Right cardiac atrium (tissue), 5 donors: Measurements from ENCODE around the gene LYZL4. TPM values are rescaled to one million over a fixed set of nuclear protein-coding genes. Genes with fewer than 3 reads are reported as not detected.
A peak's percentile ranks its signal among the peaks of the same experiment; 100 is the strongest.

Experiments
- ATAC-seq, 2 donors: fragments of 200-7000 bp; cut with Tn5 transposase; one replicate each; pipeline versions ENCODE4 v1.8.0 to v1.9.1; 2020; ENCODE audit warnings: moderate library complexity in 2 of 2, mild to moderate bottlenecking in 1 of 2
- DNase-seq, 3 donors: peaks; one replicate each; pipeline ENCODE4 v3.0.0-alpha.2; 2020
- H3K27ac ChIP-seq: one replicate; pipeline ENCODE4 v1.5.1; 2013; ENCODE audit warnings: mild to moderate bottlenecking, low read length, control low read depth, moderate library complexity
- H3K27me3 ChIP-seq: one replicate; pipeline ENCODE4 v1.6.1; 2013; ENCODE audit not compliant: control insufficient read depth, insufficient read depth
- H3K4me1 ChIP-seq: one replicate; pipeline ENCODE4 v1.6.1; 2013; ENCODE audit warnings: low read length; ENCODE audit not compliant: control insufficient read depth, insufficient read depth
- H3K4me3 ChIP-seq: one replicate; pipeline ENCODE4 v1.5.1; 2013; ENCODE audit warnings: low read length, control low read depth
- H3K9me3 ChIP-seq: one replicate; pipeline ENCODE4 v1.6.1; 2013; ENCODE audit warnings: low read length; ENCODE audit not compliant: control insufficient read depth
- WGBS: extraction: QIAGEN DNeasy Blood & Tissue Kit; methylation state at CpG from one replicate; pipeline ENCODE4 v1.1.7; 2013; 5-methylcytosine and 5-hydroxymethylcytosine counted together
- intact Hi-C, 4 donors: fragments of 100-400 bp; cut with DNase I; formaldehyde crosslinking; loops; one replicate each; pipeline versions ENCODE4 v1.11.0 to v1.14.0; 2022 to 2023
- polyA plus RNA-seq: library from polyadenylated mRNA; stranded (reverse); fragments of 200-250 nt; gene quantifications from one replicate; pipeline ENCODE4 v1.2.3, GENCODE V29; 2013
- total RNA-seq, 4 donors: library from RNA; stranded (reverse); fragmentation: NEBNext Ultra II Directional; extraction: Animal tissue kit (Norgen Biotek cat#: 25700); gene quantifications; one replicate each; pipeline ENCODE4 v1.2.1, GENCODE V29; 2021
- donor health status: healthy with polysubstance abuse.
- donor health status: DM: no; HTN: yes; CAD: no.
- donor health status: DM: no; HTN: no; CAD: no.
- donor health status: DM: no; HTN: yes; CAD: no; lungs with severe emphysema.
- donor health status: DM: yes; HTN: yes; CAD: no.

LYZL4 gene
- total and polyA plus RNA-seq, 5 donors = not detected

- DNase-seq (no peak), ATAC-seq (no peak)
- H3K4me3 ChIP-seq = no peak overlapping the region
- H3K27ac ChIP-seq = no peak overlapping the region
- peaks cover 2% of the 10 kb centered on the region for H3K9me3 ChIP-seq
- H3K4me1 ChIP-seq = no peaks in the 10 kb centered on the region
- 52% methylated on average over 4 of the region's 4 CpGs for whole genome bisulfite sequencing
- no peaks in the 10 kb centered on the region for H3K27me3 ChIP-seq
- intact Hi-C loops = no loop called here
These were observed 40.6 kb downstream of the LYZL4 start for GRCh38 chr3:42369832-42370231.

- DNase-seq (peak; percentile 50 to 69 (median 57)), ATAC-seq (peak; percentile 62 to 72)
- H3K27ac ChIP-seq = no peak overlapping the region
- no peaks in the 10 kb centered on the region for H3K4me1 ChIP-seq
- 19% methylated on average over 4 of the region's 4 CpGs for WGBS
- H3K4me3 ChIP-seq = no peak overlapping the region
- intact Hi-C loops = no loop called here
- H3K27me3 ChIP-seq = no peaks in the 10 kb centered on the region
- H3K9me3 ChIP-seq = peaks cover 2% of the 10 kb centered on the region
These were observed 41.1 kb downstream of the LYZL4 start for GRCh38 chr3:42369304-42369703.

GRCh38 chr3:42368861-42369260, 41.5 kb downstream of the LYZL4 start:
- Histone ChIP-seq H3K9me3 (peaks cover 2% of the 10 kb centered on the region), H3K4me3 (no peak overlapping the region), H3K27me3 (no peaks in the 10 kb centered on the region), H3K27ac (no peak overlapping the region), H3K4me1 (no peaks in the 10 kb centered on the region)
- intact Hi-C loops = no loop called here
- DNase-seq = no peak
- 28% methylated on average over 1 of the region's 1 CpG for WGBS
- ATAC-seq = no peak

- WGBS = 62% methylated on average over 4 of the region's 4 CpGs
- intact Hi-C loops = no loop called here
- Histone ChIP-seq H3K27ac (no peak overlapping the region), H3K9me3 (peaks cover 2% of the 10 kb centered on the region), H3K27me3 (no peaks in the 10 kb centered on the region), H3K4me1 (no peaks in the 10 kb centered on the region), H3K4me3 (no peak overlapping the region)
- DNase-seq (no peak), ATAC-seq (no peak)
These were observed 42.5 kb downstream of the LYZL4 start for GRCh38 chr3:42367903-42368302.

- 68% methylated on average over 3 of the region's 3 CpGs for WGBS
- Histone ChIP-seq H3K27me3 (no peaks in the 10 kb centered on the region), H3K4me1 (no peaks in the 10 kb centered on the region), H3K27ac (no peak overlapping the region), H3K4me3 (no peak overlapping the region), H3K9me3 (peaks cover 2% of the 10 kb centered on the region)
- intact Hi-C loops = no loop called here
- ATAC-seq = no peak
- no peak for DNase-seq
These were observed 43.9 kb downstream of the LYZL4 start for GRCh38 chr3:42366550-42366949.

GRCh38 chr3:42357335-42357734, 53.1 kb downstream of the LYZL4 start:
- intact Hi-C loops = no loop called here
- Histone ChIP-seq H3K4me3 (no peak overlapping the region), H3K27me3 (no peaks in the 10 kb centered on the region), H3K4me1 (no peaks in the 10 kb centered on the region), H3K27ac (no peak overlapping the region), H3K9me3 (no peaks in the 10 kb centered on the region)
- 82% methylated on average over 1 of the region's 1 CpG for WGBS
- no peak for ATAC-seq
- DNase-seq = no peak

- Histone ChIP-seq H3K4me3 (no peak overlapping the region), H3K4me1 (no peaks in the 10 kb centered on the region), H3K9me3 (no peaks in the 10 kb centered on the region), H3K27ac (no peak overlapping the region), H3K27me3 (no peaks in the 10 kb centered on the region)
- ATAC-seq (no peak), DNase-seq (no peak)
- intact Hi-C loops = no loop called here
These were observed 54.8 kb downstream of the LYZL4 start for GRCh38 chr3:42355612-42356011.

- intact Hi-C loops = no loop called here
- DNase-seq = no peak
These were observed 56.8 kb downstream of the LYZL4 start for GRCh38 chr3:42353631-42354030.

GRCh38 chr3:42351207-42351606, 59.2 kb downstream of the LYZL4 start:
- no peaks in the 10 kb centered on the region for H3K27me3 ChIP-seq
- H3K9me3 ChIP-seq = no peaks in the 10 kb centered on the region
- no peak for ATAC-seq
- intact Hi-C loops = no loop called here
- H3K27ac ChIP-seq = no peak overlapping the region
- H3K4me1 ChIP-seq = no peaks in the 10 kb centered on the region
- 36% methylated on average over 2 of the region's 2 CpGs for WGBS
- no peak overlapping the region for H3K4me3 ChIP-seq
- DNase-seq = peak in 1 of 3 donors; percentile 44

More at GRCh38 chr3:42353631-42354030, 56.8 kb downstream of the LYZL4 start:
- H3K4me3 ChIP-seq = no peak overlapping the region
- H3K4me1 ChIP-seq = no peaks in the 10 kb centered on the region
- no peaks in the 10 kb centered on the region for H3K9me3 ChIP-seq
- ATAC-seq = no peak
- no peaks in the 10 kb centered on the region for H3K27me3 ChIP-seq
- H3K27ac ChIP-seq = no peak overlapping the region

GRCh38 chr3:42349765-42350594, 60.4 kb downstream of the LYZL4 start:
- 48% methylated on average over 7 of the region's 7 CpGs for WGBS
- Histone ChIP-seq H3K27me3 (no peaks in the 10 kb centered on the region), H3K4me3 (no peak overlapping the region), H3K4me1 (no peaks in the 10 kb centered on the region), H3K27ac (no peak overlapping the region), H3K9me3 (no peaks in the 10 kb centered on the region)
- DNase-seq = no peak
- no peak for ATAC-seq
- intact Hi-C loops = no loop called here

GRCh38 chr3:42347928-42348327, 62.5 kb downstream of the LYZL4 start:
- Histone ChIP-seq H3K4me3 (no peak overlapping the region), H3K27ac (no peak overlapping the region), H3K4me1 (no peaks in the 10 kb centered on the region), H3K27me3 (no peaks in the 10 kb centered on the region), H3K9me3 (no peaks in the 10 kb centered on the region)
- DNase-seq (no peak), ATAC-seq (no peak)
- 89% methylated on average over 2 of the region's 2 CpGs for WGBS
- intact Hi-C loops = no loop called here
